Measurements from ENCODE around the gene FAM43A. TPM values are rescaled to one million over a fixed set of nuclear protein-coding genes. Genes with fewer than 3 reads are reported as not detected.

The FAM43A gene
- total and polyA plus RNA-seq, 9 donors = 4.0 to 12.1 (median 6.3) TPM

GRCh38 chr3:194714137-194714455 is 28.4 kb downstream of the FAM43A start:
- no peak overlapping the region for H3K27ac ChIP-seq
- TF ChIP-seq EP300 (IDR thresholded peaks at IDR 0.05) = no peak
- no peak for TF ChIP-seq POLR2A (IDR thresholded peaks at IDR 0.05)
- no peak for TF ChIP-seq CTCF (IDR thresholded peaks at IDR 0.05)
- H3K4me3 ChIP-seq = no peak overlapping the region
- intact Hi-C loops (cut with DNase I) = no loop called here
- H3K4me1 ChIP-seq (ENCODE audit: insufficient read depth) = no peaks in the 10 kb centered on the region
- no peak for DNase-seq
- WGBS, 3 donors = 65 to 70% (median 70%) methylated on average over 5 of the region's 5 CpGs
- H3K36me3 ChIP-seq = no peaks in the 10 kb centered on the region
- H3K27me3 ChIP-seq = no peaks in the 10 kb centered on the region
- H3K9me3 ChIP-seq = no peaks in the 10 kb centered on the region

GRCh38 chr3:194714564-194714963 is 28.9 kb downstream of the FAM43A start:
- Histone ChIP-seq H3K4me3 (no peak overlapping the region), H3K27ac (no peak overlapping the region), H3K9me3 (no peaks in the 10 kb centered on the region), H3K27me3 (no peaks in the 10 kb centered on the region), H3K4me1 (ENCODE audit: insufficient read depth) (no peaks in the 10 kb centered on the region), H3K36me3 (no peaks in the 10 kb centered on the region)
- DNase-seq = no peak
- WGBS, 3 donors = 70 to 78% (median 72%) methylated on average over 6 of the region's 6 CpGs
- intact Hi-C loops (cut with DNase I) = no loop called here
- TF ChIP-seq CTCF (IDR thresholded peaks at IDR 0.05) (no peak), EP300 (IDR thresholded peaks at IDR 0.05) (no peak), POLR2A (IDR thresholded peaks at IDR 0.05) (no peak)

GRCh38 chr3:194715022-194715800 is 29.5 kb downstream of the FAM43A start:
- no peaks in the 10 kb centered on the region for H3K36me3 ChIP-seq
- intact Hi-C loops (cut with DNase I) = no loop called here
- no peaks in the 10 kb centered on the region for H3K9me3 ChIP-seq
- no peak for DNase-seq
- TF ChIP-seq POLR2A (IDR thresholded peaks at IDR 0.05) (no peak), CTCF (IDR thresholded peaks at IDR 0.05) (no peak), EP300 (IDR thresholded peaks at IDR 0.05) (no peak)
- no peak overlapping the region for H3K4me3 ChIP-seq
- WGBS, 3 donors = 83 to 86% (median 84%) methylated on average over 8 of the region's 8 CpGs
- H3K4me1 ChIP-seq (ENCODE audit: insufficient read depth) = no peaks in the 10 kb centered on the region
- no peak overlapping the region for H3K27ac ChIP-seq
- no peaks in the 10 kb centered on the region for H3K27me3 ChIP-seq

GRCh38 chr3:194718079-194718478 is 32.4 kb downstream of the FAM43A start:
- no peak for TF ChIP-seq POLR2A (IDR thresholded peaks at IDR 0.05)
- TF ChIP-seq CTCF (IDR thresholded peaks at IDR 0.05) = no peak
- TF ChIP-seq EP300 (IDR thresholded peaks at IDR 0.05) = no peak
- Histone ChIP-seq H3K4me1 (ENCODE audit: insufficient read depth) (no peaks in the 10 kb centered on the region), H3K4me3 (no peak overlapping the region), H3K27ac (no peak overlapping the region), H3K36me3 (no peaks in the 10 kb centered on the region), H3K27me3 (no peaks in the 10 kb centered on the region), H3K9me3 (no peaks in the 10 kb centered on the region)
- 77 to 87% (median 79%) methylated on average over 2 of the region's 2 CpGs for WGBS, 3 donors
- no peak for DNase-seq
- intact Hi-C loops (cut with DNase I) = no loop called here
